OCI-LY3 (cell line): ENCODE data around the gene NOL6.

ENCODE experiments used
- CTCF ChIP-seq: fragments of 200-600, 300-600 bp; sonication (generic); IDR thresholded peaks from 2 replicates; pipeline ENCODE4 v1.5.1; 2014; ENCODE audit warnings: antibody characterized with exemption, low read length, low read depth
- EZH2phosphoT487 ChIP-seq: fragments of 200-600 bp; shearing (Covaris generic); IDR thresholded peaks from 2 replicates; pipeline ENCODE4 v1.6.1; 2018; ENCODE audit warnings: antibody characterized with exemption, mixed run types, low read depth

DNA sequence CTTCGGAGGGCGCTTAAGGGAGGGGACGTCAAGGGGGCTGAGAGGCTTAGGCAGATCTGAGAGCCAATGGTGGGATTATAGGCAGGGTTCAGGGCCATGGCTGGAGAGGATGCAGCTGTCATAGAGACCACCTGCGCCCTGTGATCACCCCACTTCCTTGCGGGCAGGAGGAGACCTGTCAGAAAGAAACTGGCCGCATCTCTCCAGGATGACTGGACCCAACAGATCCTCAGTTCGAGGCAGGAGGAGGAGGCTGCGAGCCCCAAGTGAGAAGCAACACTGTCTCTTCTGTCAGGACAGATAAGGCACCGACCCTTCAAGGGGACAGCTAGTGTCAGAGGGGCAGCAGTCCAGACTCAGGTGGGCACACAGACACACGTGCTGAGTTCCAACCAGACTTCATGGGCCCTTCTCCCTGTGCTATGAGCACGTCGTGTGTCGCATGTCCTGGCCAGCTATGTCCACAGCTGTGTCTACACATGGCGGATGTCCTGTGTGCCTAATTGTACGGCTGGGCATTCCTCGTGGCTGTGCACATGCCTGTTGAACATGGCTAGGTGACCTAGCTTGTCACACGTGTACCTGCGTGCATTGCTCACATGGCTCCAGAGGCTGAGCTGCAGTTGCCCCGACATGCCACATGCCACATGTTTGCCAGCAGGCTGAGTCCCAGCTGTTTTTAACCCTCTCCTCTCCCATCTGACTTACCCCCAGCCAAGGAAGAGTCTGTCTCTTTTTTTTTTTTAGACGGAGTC is 25.7 kb downstream of the NOL6 start:
- TF ChIP-seq CTCF (no peak), EZH2phosphoT487 (no peak)
